ENCODE measurements around the gene FHDC1.

FHDC1 gene

GRCh38 chr4:152988721-152989553, 52.8 kb downstream of the FHDC1 start:
- no peak for DNase-seq

- DNase-seq = no peak
These were observed 53.4 kb downstream of the FHDC1 start for GRCh38 chr4:152989554-152989970.

GRCh38 chr4:152990471-152991131, 54.5 kb downstream of the FHDC1 start:
- DNase-seq = no peak

- DNase-seq = no peak
These were observed 55.3 kb downstream of the FHDC1 start for GRCh38 chr4:152991398-152991797.

- no peak for DNase-seq
These were observed 55.9 kb downstream of the FHDC1 start for GRCh38 chr4:152992027-152992426.

GRCh38 chr4:152992466-152992865, 56.3 kb downstream of the FHDC1 start:
- DNase-seq = no peak

- DNase-seq = no peak
These were observed 57.9 kb downstream of the FHDC1 start for GRCh38 chr4:152994038-152994437.

- DNase-seq = no peak
These were observed 60.0 kb downstream of the FHDC1 start for GRCh38 chr4:152996111-152996571.

GRCh38 chr4:152996672-152997071, 60.5 kb downstream of the FHDC1 start:
- no peak for DNase-seq

- DNase-seq = no peak
These were observed 61.2 kb downstream of the FHDC1 start for GRCh38 chr4:152997288-152997687.

GRCh38 chr4:152997771-152998487, 61.8 kb downstream of the FHDC1 start:
- no peak for DNase-seq

- DNase-seq = no peak
These were observed 62.7 kb downstream of the FHDC1 start for GRCh38 chr4:152998861-152999260.

GRCh38 chr4:152999346-153000075, 63.4 kb downstream of the FHDC1 start:
- DNase-seq = no peak

GRCh38 chr4:153000076-153000420, 63.9 kb downstream of the FHDC1 start:
- no peak for DNase-seq

- no peak for DNase-seq
These were observed 65.5 kb downstream of the FHDC1 start for GRCh38 chr4:153001626-153002025.

- no peak for DNase-seq
These were observed 66.0 kb downstream of the FHDC1 start for GRCh38 chr4:153002110-153002509.

GRCh38 chr4:153004081-153004850, 68.1 kb downstream of the FHDC1 start:
- no peak for DNase-seq

GRCh38 chr4:153005899-153006381, 69.8 kb downstream of the FHDC1 start:
- DNase-seq = no peak

- DNase-seq = no peak
These were observed 72.6 kb downstream of the FHDC1 start for GRCh38 chr4:153008578-153009199.

- DNase-seq = no peak
These were observed 74.0 kb downstream of the FHDC1 start for GRCh38 chr4:153010146-153010545.

- no peak for DNase-seq
These were observed 77.3 kb downstream of the FHDC1 start for GRCh38 chr4:153013202-153013977.
